ENCODE measurements around the gene FNIP1. TPM values are rescaled to one million over a fixed set of nuclear protein-coding genes. Genes with fewer than 3 reads are reported as not detected.
A peak's percentile ranks its signal among the peaks of the same experiment; 100 is the strongest.
"Not testable (repeated sequence)": the region's sequence is repeated elsewhere in the genome, so short reads cannot be mapped to it uniquely, and the experiment has no call there.

Gene FNIP1
- total and polyA plus RNA-seq, 2 donors: 7.5 to 15.9 TPM

DNA sequence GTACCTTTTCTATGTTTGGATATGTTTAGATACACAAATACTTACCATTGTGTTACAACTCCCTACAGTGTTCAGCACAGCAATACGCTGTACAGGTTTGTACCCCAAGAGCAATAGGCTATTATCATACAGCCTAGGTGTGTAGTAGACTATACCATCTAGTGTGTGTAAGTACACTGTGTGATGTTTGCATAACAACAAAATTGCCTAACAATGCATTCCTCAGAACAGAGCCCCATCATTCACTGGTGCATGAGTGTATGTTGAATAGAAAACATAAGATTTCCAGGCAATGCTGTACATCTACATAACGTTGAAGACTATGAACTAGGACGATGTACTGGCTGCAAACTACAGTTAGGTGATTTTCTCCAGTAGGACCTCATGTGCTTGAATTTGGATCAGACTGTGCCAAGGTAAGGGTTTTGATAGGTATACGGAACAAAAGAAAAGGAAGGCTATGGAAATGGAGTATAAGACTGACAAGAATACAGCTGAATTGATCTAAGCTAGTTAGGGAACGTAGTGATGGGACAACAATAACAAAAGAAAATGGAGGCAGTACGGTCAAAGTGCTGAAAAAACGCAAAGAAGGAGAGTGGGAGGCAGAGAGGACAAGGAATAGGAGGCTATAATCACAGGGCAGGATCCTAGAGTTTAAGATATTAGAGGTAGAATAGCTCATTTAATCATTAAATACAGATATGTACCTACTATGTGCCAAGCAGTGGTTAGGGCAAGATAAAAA is 46.9 kb downstream of the FNIP1 start:
- H3K27me3 ChIP-seq (ENCODE audit: control insufficient read depth in 2 of 2, insufficient read depth in 1 of 2, low read length in 1 of 2): no peaks in the 10 kb centered on the region
- no peaks in the 10 kb centered on the region for H3K4me1 ChIP-seq (ENCODE audit: control insufficient read depth in 2 of 2, insufficient read depth in 2 of 2, low read length in 2 of 2)
- no peak overlapping the region for H3K4me3 ChIP-seq (ENCODE audit: low read length in 2 of 2)
- H3K36me3 ChIP-seq (ENCODE audit: control insufficient read depth in 2 of 2, insufficient read depth in 2 of 2, low read length in 1 of 2): no peaks in the 10 kb centered on the region
- WGBS: over 99% methylated on average over 7 of the region's 7 CpGs
- no peak for DNase-seq (ENCODE audit: low read depth in 6 of 9, low spot score in 9 of 9)
- H3K27ac ChIP-seq (ENCODE audit: low read depth in 1 of 2, low read length in 1 of 2): no peak overlapping the region
- no peaks in the 10 kb centered on the region for H3K9me3 ChIP-seq (ENCODE audit: control insufficient read depth in 2 of 2, insufficient read depth in 1 of 2, low read length in 1 of 2)

- Histone ChIP-seq H3K4me1 (ENCODE audit: control insufficient read depth in 2 of 2, insufficient read depth in 2 of 2, low read length in 2 of 2) (no peaks in the 10 kb centered on the region), H3K4me3 (ENCODE audit: low read length in 2 of 2) (no peak overlapping the region), H3K27ac (ENCODE audit: low read depth in 1 of 2, low read length in 1 of 2) (no peak overlapping the region), H3K27me3 (ENCODE audit: control insufficient read depth in 2 of 2, insufficient read depth in 1 of 2, low read length in 1 of 2) (no peaks in the 10 kb centered on the region), H3K9me3 (ENCODE audit: control insufficient read depth in 2 of 2, insufficient read depth in 1 of 2, low read length in 1 of 2) (no peaks in the 10 kb centered on the region), H3K36me3 (ENCODE audit: control insufficient read depth in 2 of 2, insufficient read depth in 2 of 2, low read length in 1 of 2) (no peaks in the 10 kb centered on the region)
- 98% methylated on average over 7 of the region's 7 CpGs for WGBS
- DNase-seq (ENCODE audit: low read depth in 6 of 9, low spot score in 9 of 9): no peak
Observed at GRCh38 chr5:131749138-131749537, 47.7 kb downstream of the FNIP1 start.

DNA sequence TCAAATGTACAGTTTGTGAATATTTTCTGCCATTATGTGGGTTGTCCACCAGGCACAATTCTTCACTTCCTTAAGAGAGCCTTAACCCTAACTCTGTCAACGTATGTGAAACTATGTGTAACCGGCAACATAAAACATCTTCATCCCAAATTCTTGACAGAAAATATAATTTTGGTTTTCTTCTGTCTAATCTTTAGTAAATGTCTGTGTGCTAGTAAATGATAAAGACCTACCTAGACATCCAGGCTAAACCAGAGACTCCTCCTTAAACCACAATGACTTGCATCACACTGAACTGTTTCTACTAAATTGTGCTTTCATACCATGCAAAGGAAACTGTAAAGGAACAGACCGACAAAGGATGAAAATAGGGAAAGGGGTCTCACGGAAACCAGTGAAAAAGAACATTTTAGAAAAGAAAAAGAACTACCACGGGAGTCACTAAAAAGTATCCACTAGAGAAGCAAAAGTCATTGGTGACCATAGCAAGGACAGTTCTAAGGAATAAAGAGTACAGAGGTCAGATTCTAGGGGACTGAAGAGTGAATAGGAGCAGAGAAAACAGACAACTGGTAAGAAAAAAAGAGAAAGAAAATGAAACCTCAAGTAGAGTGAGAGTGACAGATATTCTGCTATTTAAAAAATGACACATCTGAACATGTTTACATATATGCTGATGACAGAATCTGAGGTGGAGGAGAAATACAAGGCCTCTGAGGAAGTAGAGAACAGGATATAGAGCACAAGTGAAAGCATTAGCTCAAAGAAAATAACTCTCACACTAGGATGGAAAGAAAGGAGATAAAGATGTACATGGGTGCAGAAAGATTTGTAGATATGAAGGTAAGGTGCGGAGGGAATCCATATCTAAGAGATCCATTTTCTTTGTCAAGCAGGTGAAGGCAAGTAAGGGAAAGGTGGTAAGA is 49.4 kb downstream of the FNIP1 start:
- peak in 6 of 9 donors; percentile 19 to 67 (median 32) for DNase-seq (ENCODE audit: low read depth in 6 of 9, low spot score in 9 of 9)
- H3K4me1 ChIP-seq (ENCODE audit: control insufficient read depth in 2 of 2, insufficient read depth in 2 of 2, low read length in 2 of 2): no peaks in the 10 kb centered on the region
- peaks cover 0 to 8% of the 10 kb centered on the region in 2 donors for H3K36me3 ChIP-seq (ENCODE audit: control insufficient read depth in 2 of 2, insufficient read depth in 2 of 2, low read length in 1 of 2)
- peak overlapping the region; percentile 46 to 77 for H3K27ac ChIP-seq (ENCODE audit: low read depth in 1 of 2, low read length in 1 of 2)
- WGBS: 19% methylated on average over 6 of the region's 6 CpGs
- H3K27me3 ChIP-seq (ENCODE audit: control insufficient read depth in 2 of 2, insufficient read depth in 1 of 2, low read length in 1 of 2): no peaks in the 10 kb centered on the region
- no peaks in the 10 kb centered on the region for H3K9me3 ChIP-seq (ENCODE audit: control insufficient read depth in 2 of 2, insufficient read depth in 1 of 2, low read length in 1 of 2)
- no peak overlapping the region for H3K4me3 ChIP-seq (ENCODE audit: low read length in 2 of 2)

DNA sequence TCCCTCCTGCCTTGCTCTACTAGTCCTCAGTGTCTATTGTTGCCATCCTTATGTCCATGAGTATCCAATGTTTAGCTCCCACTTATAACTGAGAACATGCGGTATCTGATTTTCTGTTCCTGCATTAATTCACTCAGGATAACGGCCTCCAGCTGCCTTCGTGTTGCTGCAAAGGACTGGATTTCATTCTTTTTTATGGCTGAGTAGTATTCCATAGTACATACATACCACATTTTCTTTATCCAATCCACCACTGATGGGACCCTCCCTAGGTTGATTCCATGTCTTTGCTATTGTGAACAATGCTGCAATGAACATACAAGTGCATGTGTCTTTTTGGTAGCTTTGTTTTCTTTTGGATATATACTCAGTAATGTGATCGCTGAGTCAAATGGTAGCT is 50.4 kb downstream of the FNIP1 start:
- no peaks in the 10 kb centered on the region for H3K27me3 ChIP-seq (ENCODE audit: control insufficient read depth in 2 of 2, insufficient read depth in 1 of 2, low read length in 1 of 2)
- WGBS: 98% methylated on average over 4 of the region's 4 CpGs

GRCh38 chr5:131745703-131746102 is 51.1 kb downstream of the FNIP1 start:
- Histone ChIP-seq H3K4me3 (ENCODE audit: low read length in 2 of 2) (no peak overlapping the region), H3K36me3 (ENCODE audit: control insufficient read depth in 2 of 2, insufficient read depth in 2 of 2, low read length in 1 of 2) (peaks cover 4 to 11% of the 10 kb centered on the region in 2 donors), H3K9me3 (ENCODE audit: control insufficient read depth in 2 of 2, insufficient read depth in 1 of 2, low read length in 1 of 2) (no peaks in the 10 kb centered on the region), H3K27ac (ENCODE audit: low read depth in 1 of 2, low read length in 1 of 2) (no peak overlapping the region), H3K4me1 (ENCODE audit: control insufficient read depth in 2 of 2, insufficient read depth in 2 of 2, low read length in 2 of 2) (no peaks in the 10 kb centered on the region), H3K27me3 (ENCODE audit: control insufficient read depth in 2 of 2, insufficient read depth in 1 of 2, low read length in 1 of 2) (no peaks in the 10 kb centered on the region)
- WGBS: 96% methylated on average over 4 of the region's 4 CpGs
- no peak for DNase-seq (ENCODE audit: low read depth in 6 of 9, low spot score in 9 of 9)

More for the DNA sequence above, 50.4 kb downstream of the FNIP1 start:
- Histone ChIP-seq H3K4me3 (ENCODE audit: low read length in 2 of 2) (no peak overlapping the region), H3K36me3 (ENCODE audit: control insufficient read depth in 2 of 2, insufficient read depth in 2 of 2, low read length in 1 of 2) (peaks cover 4 to 11% of the 10 kb centered on the region in 2 donors), H3K9me3 (ENCODE audit: control insufficient read depth in 2 of 2, insufficient read depth in 1 of 2, low read length in 1 of 2) (no peaks in the 10 kb centered on the region), H3K27ac (ENCODE audit: low read depth in 1 of 2, low read length in 1 of 2) (no peak overlapping the region), H3K4me1 (ENCODE audit: control insufficient read depth in 2 of 2, insufficient read depth in 2 of 2, low read length in 2 of 2) (no peaks in the 10 kb centered on the region)
- no peak for DNase-seq (ENCODE audit: low read depth in 6 of 9, low spot score in 9 of 9)

DNA sequence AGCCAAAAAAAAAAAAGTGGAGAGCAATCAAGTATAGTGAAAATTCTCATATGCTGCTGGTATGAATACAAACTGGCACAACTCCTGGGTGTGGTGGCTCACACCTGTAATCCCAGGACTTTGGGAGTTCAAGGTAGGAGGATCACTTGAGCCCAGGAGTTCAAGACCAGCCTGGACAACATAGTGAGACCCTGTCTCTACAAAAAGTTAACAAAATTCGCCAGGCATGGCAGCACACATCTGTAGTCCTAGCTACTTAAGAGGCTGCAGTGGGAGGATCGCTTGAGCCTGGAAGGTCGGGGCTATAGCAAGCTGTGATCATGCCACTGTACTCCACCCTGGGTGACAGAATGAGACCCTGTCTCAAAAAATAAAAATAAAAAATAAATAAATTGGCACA is 51.7 kb downstream of the FNIP1 start:
- 98% methylated on average over 3 of the region's 3 CpGs for WGBS
- H3K4me3 ChIP-seq (ENCODE audit: low read length in 2 of 2): no peak overlapping the region

GRCh38 chr5:131740477-131740876 is 56.3 kb downstream of the FNIP1 start:
- H3K4me1 ChIP-seq (ENCODE audit: control insufficient read depth in 2 of 2, insufficient read depth in 2 of 2, low read length in 2 of 2): no peaks in the 10 kb centered on the region
- 97% methylated on average over 3 of the region's 3 CpGs for WGBS
- H3K36me3 ChIP-seq (ENCODE audit: control insufficient read depth in 2 of 2, insufficient read depth in 2 of 2, low read length in 1 of 2): peaks cover 7 to 15% of the 10 kb centered on the region in 2 donors
- no peak for DNase-seq (ENCODE audit: low read depth in 6 of 9, low spot score in 9 of 9)
- no peak overlapping the region for H3K4me3 ChIP-seq (ENCODE audit: low read length in 2 of 2)
- no peak overlapping the region for H3K27ac ChIP-seq (ENCODE audit: low read depth in 1 of 2, low read length in 1 of 2)
- H3K27me3 ChIP-seq (ENCODE audit: control insufficient read depth in 2 of 2, insufficient read depth in 1 of 2, low read length in 1 of 2): no peaks in the 10 kb centered on the region
- no peaks in the 10 kb centered on the region for H3K9me3 ChIP-seq (ENCODE audit: control insufficient read depth in 2 of 2, insufficient read depth in 1 of 2, low read length in 1 of 2)

More for the DNA sequence above, 51.7 kb downstream of the FNIP1 start:
- Histone ChIP-seq H3K4me1 (ENCODE audit: control insufficient read depth in 2 of 2, insufficient read depth in 2 of 2, low read length in 2 of 2) (no peaks in the 10 kb centered on the region), H3K36me3 (ENCODE audit: control insufficient read depth in 2 of 2, insufficient read depth in 2 of 2, low read length in 1 of 2) (peaks cover 4 to 11% of the 10 kb centered on the region in 2 donors), H3K9me3 (ENCODE audit: control insufficient read depth in 2 of 2, insufficient read depth in 1 of 2, low read length in 1 of 2) (no peaks in the 10 kb centered on the region), H3K27me3 (ENCODE audit: control insufficient read depth in 2 of 2, insufficient read depth in 1 of 2, low read length in 1 of 2) (no peaks in the 10 kb centered on the region), H3K27ac (ENCODE audit: low read depth in 1 of 2, low read length in 1 of 2) (no peak overlapping the region)
- DNase-seq (ENCODE audit: low read depth in 6 of 9, low spot score in 9 of 9): no peak

- no peak for DNase-seq (ENCODE audit: low read depth in 6 of 9, low spot score in 9 of 9)
- H3K27ac ChIP-seq (ENCODE audit: low read depth in 1 of 2, low read length in 1 of 2): no peak overlapping the region
- H3K4me1 ChIP-seq (ENCODE audit: control insufficient read depth in 2 of 2, insufficient read depth in 2 of 2, low read length in 2 of 2): no peaks in the 10 kb centered on the region
- WGBS: 98% methylated on average over 8 of the region's 8 CpGs
- no peak overlapping the region for H3K4me3 ChIP-seq (ENCODE audit: low read length in 2 of 2)
- no peaks in the 10 kb centered on the region for H3K27me3 ChIP-seq (ENCODE audit: control insufficient read depth in 2 of 2, insufficient read depth in 1 of 2, low read length in 1 of 2)
- H3K9me3 ChIP-seq (ENCODE audit: control insufficient read depth in 2 of 2, insufficient read depth in 1 of 2, low read length in 1 of 2): no peaks in the 10 kb centered on the region
- H3K36me3 ChIP-seq (ENCODE audit: control insufficient read depth in 2 of 2, insufficient read depth in 2 of 2, low read length in 1 of 2): peaks cover 3 to 4% of the 10 kb centered on the region in 2 donors
Observed at GRCh38 chr5:131735393-131735792, 61.4 kb downstream of the FNIP1 start.

GRCh38 chr5:131734939-131735338 is 61.9 kb downstream of the FNIP1 start:
- H3K4me1 ChIP-seq (ENCODE audit: control insufficient read depth in 2 of 2, insufficient read depth in 2 of 2, low read length in 2 of 2); H3K27ac ChIP-seq (ENCODE audit: low read depth in 1 of 2, low read length in 1 of 2); DNase-seq (ENCODE audit: low read depth in 6 of 9, low spot score in 9 of 9); H3K4me3 ChIP-seq (ENCODE audit: low read length in 2 of 2); H3K27me3 ChIP-seq (ENCODE audit: control insufficient read depth in 2 of 2, insufficient read depth in 1 of 2, low read length in 1 of 2); H3K36me3 ChIP-seq (ENCODE audit: control insufficient read depth in 2 of 2, insufficient read depth in 2 of 2, low read length in 1 of 2); H3K9me3 ChIP-seq (ENCODE audit: control insufficient read depth in 2 of 2, insufficient read depth in 1 of 2, low read length in 1 of 2): not testable (repeated sequence)
- WGBS: 97% methylated on average over 5 of the region's 6 CpGs

Data from thymus (tissue), 11 donors.